Prostate gland (tissue), 2 donors: ENCODE results near the gene TBC1D13.

ENCODE experiments used
- CTCF ChIP-seq, 4 experiments: fragments of 200-600 bp in 2 of 4; fragments of 450-650 bp in 2 of 4; sonication (generic) in 2 of 4; IDR thresholded peaks; 1 replicate in 3 of 4; 2 replicates in 1 of 4; pipeline ENCODE4 v1.5.1; 2016 to 2019; ENCODE audit warnings: antibody characterized with exemption in 4 of 4, mild to moderate bottlenecking in 2 of 4, moderate library complexity in 2 of 4
- POLR2A ChIP-seq: fragments of 450-650 bp; IDR thresholded peaks from one replicate; pipeline ENCODE4 v1.6.1; 2016; ENCODE audit warnings: antibody characterized with exemption, mild to moderate bottlenecking
- POLR2AphosphoS5 ChIP-seq: sonication (generic); formaldehyde crosslinking; IDR thresholded peaks from one replicate; pipeline ENCODE4 v1.6.1; 2017; ENCODE audit warnings: antibody characterized with exemption

- TF ChIP-seq CTCF (IDR thresholded peaks at IDR 0.05) (no peak), POLR2AphosphoS5 (no peak), POLR2A (no peak)
Observed at GRCh38 chr9:128828267-128828666, 41.2 kb downstream of the TBC1D13 start.
